Activated T-cell treated with anti-CD3 and anti-CD28 coated beads, Interleukin-2, amount 50 U/mL, for 4 hours (primary cell): ENCODE results near the gene IQGAP2. TPM values are rescaled to one million over a fixed set of nuclear protein-coding genes. Genes with fewer than 3 reads are reported as not detected.

Experiments
- ATAC-seq, 2 donors: fragments of 200-7000 bp; cut with Tn5 transposase; one replicate each; pipeline ENCODE4 v1.10.0; 2021
- DNase-seq: peaks from one replicate; pipeline ENCODE4 v3.0.0-alpha.2; 2020
- H3K27me3 Mint-ChIP-seq: one replicate; pipeline ENCODE4 v1.8.0; 2021; ENCODE audit warnings: low read depth, mixed read lengths
- H3K36me3 Mint-ChIP-seq: one replicate; pipeline ENCODE4 v1.8.0; 2022; ENCODE audit warnings: mixed read lengths; ENCODE audit not compliant: insufficient read depth
- H3K4me1 Mint-ChIP-seq: one replicate; pipeline ENCODE4 v1.8.0; 2021; ENCODE audit warnings: low read depth, mixed read lengths
- H3K4me3 Mint-ChIP-seq: one replicate; pipeline ENCODE4 v1.8.0; 2021; ENCODE audit warnings: mild to moderate bottlenecking, moderate library complexity, mixed read lengths
- H3K9me3 Mint-ChIP-seq: one replicate; pipeline ENCODE4 v1.8.0; 2021; ENCODE audit warnings: mixed read lengths
- total RNA-seq, 3 donors: library from RNA; stranded (reverse); gene quantifications; one replicate each; pipeline ENCODE4 v1.2.1, GENCODE V29; 2021

Gene IQGAP2
- total RNA-seq, 3 donors from 2014 or later = 34.8 to 59.4 (median 38.3) TPM

DNA sequence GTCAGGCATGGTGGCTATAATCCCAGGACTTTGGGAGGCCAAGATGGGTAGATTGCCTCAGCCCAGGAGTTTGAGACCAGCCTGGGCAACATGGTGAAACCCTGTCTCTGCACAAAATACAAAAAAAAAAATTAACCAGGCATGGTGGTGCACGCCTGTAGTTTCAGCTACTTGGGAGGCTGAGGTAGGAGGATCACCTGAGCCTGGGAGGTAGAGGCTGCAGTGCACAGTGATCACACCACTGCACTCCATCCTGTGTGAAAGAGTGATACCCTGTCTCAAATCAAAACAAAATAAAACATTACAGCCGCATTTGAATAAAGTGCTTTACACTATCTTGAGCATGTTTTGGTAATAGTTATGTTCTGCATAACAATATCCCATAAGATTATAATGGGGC, 74.0 kb downstream of the IQGAP2 start:
- H3K36me3 Mint-ChIP-seq = peaks cover 10% of the 10 kb centered on the region
- H3K9me3 Mint-ChIP-seq = no peaks in the 10 kb centered on the region
- H3K4me3 Mint-ChIP-seq = no peak overlapping the region
- DNase-seq (no peak), ATAC-seq (no peak)
- no peaks in the 10 kb centered on the region for H3K27me3 Mint-ChIP-seq
- H3K4me1 Mint-ChIP-seq = peaks cover 73% of the 10 kb centered on the region

DNA sequence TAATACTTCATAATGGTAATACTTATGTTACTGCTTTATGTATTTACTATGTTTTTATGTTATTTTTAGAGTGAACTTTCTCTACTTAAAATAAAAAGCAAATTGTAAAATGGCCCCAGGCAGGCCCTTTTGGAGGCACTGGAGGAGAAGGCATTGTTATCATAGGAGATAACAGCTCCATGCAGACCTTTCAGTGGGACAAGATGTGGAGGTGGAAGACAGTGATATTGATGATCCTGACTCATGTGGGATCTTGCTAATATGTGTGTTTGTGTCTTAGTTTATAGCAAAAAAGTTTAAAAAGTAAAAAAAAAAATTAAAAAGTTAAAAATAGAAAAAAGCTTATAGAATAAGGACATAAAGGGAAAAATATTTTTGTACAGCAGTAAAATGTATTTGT, 74.5 kb downstream of the IQGAP2 start:
- ATAC-seq (no peak), DNase-seq (no peak)
- no peaks in the 10 kb centered on the region for H3K9me3 Mint-ChIP-seq
- no peaks in the 10 kb centered on the region for H3K27me3 Mint-ChIP-seq
- H3K36me3 Mint-ChIP-seq = peaks cover 10% of the 10 kb centered on the region
- peaks cover 73% of the 10 kb centered on the region for H3K4me1 Mint-ChIP-seq
- no peak overlapping the region for H3K4me3 Mint-ChIP-seq

DNA sequence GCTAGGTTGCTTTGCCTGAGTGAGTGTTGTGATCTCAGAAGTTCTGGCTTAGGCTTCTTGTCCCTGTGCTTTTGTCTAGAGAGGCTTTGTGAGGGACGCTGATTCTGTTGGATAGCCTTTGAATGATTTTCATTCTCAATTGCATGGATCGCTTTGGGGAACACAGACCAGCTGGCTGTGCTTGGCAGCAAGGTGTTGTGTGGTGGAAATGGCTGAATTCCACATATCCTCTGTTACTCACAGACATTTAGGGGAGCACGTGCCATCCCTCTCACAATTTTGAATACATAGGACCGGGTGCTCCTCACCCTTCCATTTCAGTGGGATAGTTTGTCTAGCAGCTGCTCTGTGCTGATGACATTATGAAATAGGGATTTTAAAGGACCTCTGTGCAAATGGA, 76.2 kb downstream of the IQGAP2 start:
- Mint-ChIP-seq H3K9me3 (no peaks in the 10 kb centered on the region), H3K36me3 (peaks cover 14% of the 10 kb centered on the region), H3K4me1 (peaks cover 72% of the 10 kb centered on the region), H3K27me3 (no peaks in the 10 kb centered on the region), H3K4me3 (no peak overlapping the region)
- ATAC-seq (no peak), DNase-seq (no peak)

DNA sequence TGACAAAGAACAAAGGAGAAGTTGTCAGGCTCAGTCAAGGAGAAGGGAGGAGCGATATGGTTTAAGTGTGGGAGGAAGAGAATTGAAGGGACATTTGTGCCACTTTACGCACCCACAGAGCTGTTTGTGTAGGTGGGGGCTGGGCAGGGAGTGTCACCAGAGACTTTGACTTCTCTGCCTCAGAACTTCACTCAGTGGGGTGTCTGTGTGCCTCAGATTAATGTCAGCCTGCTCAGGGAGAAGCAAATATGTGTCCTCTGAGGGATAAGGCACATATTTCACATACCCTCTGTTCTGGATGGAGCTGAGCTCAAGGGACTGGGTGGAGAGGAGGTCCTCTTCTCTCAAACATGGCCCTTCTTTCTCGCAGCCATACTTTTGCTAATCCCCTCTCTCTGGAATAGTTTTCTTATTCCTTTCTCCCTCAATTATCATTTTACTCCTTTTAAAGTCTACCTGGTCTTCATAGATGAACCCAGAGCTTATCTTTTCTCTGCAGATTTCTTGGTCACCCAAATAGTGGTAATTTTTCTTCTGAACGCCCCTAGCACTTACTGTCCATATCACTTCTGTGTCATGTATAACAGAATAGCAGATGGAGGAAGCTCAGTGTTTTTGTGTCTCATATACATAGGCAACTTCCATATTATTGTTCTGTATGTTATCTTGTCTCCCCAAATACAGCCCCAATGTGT, 77.0 kb downstream of the IQGAP2 start:
- H3K4me3 Mint-ChIP-seq = no peak overlapping the region
- H3K9me3 Mint-ChIP-seq = no peaks in the 10 kb centered on the region
- ATAC-seq = no peak
- H3K4me1 Mint-ChIP-seq = peaks cover 69% of the 10 kb centered on the region
- peaks cover 14% of the 10 kb centered on the region for H3K36me3 Mint-ChIP-seq
- no peaks in the 10 kb centered on the region for H3K27me3 Mint-ChIP-seq
- no peak for DNase-seq

DNA sequence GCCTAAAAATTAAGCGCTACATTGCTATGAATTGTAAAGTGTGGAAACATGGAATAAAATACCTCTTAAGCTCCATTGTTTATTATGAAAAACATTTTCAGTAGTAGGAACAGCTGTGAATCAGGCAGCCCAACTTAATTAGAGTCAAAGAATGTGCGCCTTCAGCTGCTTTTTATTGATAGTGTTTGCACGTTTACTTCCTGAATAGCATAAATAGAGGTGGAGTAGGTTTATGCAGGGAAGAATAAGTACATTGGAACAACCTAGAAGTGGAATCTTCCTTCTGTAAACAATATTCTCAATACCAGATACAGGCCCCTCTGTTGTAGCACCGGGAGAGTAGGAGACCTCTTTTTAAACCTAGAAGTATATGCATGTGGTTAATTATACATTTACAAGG, 79.9 kb downstream of the IQGAP2 start:
- no peaks in the 10 kb centered on the region for H3K27me3 Mint-ChIP-seq
- peaks cover 54% of the 10 kb centered on the region for H3K4me1 Mint-ChIP-seq
- no peak for DNase-seq
- ATAC-seq = no peak
- no peak overlapping the region for H3K4me3 Mint-ChIP-seq
- H3K9me3 Mint-ChIP-seq = no peaks in the 10 kb centered on the region
- H3K36me3 Mint-ChIP-seq = peaks cover 6% of the 10 kb centered on the region

DNA sequence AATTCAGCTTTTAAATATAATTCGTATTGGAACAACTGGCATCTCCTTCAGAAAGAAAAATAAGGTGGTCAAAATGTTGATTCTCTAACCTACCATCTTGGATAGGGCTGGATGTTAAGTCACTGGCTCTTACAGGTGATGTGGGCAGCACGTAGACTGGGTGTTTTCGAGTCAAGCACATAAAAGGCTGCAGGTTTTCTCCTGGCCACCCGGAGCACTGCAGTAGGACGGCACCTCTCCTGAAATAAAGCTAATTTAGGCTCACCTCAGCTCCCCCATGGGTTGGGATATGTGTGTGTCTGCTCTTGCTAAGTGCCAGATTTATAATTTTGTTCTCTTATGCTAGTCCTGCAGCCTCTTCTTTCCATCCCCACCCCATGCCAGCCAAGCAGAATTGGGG, 80.3 kb downstream of the IQGAP2 start:
- no peak for ATAC-seq

DNA sequence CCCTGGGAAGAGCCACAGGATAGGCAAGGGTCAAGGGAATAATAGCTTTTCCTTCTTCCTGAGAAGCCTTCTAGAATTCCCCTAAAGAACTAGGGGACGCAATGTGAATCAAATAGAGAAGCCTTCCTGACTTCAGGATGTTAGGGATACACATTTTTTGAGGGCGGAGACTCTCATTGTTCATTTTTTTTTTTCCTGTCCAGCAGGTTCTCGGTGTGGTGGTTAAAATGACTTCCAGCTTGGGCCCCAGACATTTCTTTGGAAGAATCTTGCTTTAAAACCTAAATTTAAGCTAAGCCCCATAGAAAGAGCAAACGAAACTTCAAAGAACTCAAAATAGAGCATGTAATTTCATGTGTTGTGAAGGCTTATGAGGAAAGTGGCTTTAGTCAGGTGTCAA, 80.8 kb downstream of the IQGAP2 start:
- Mint-ChIP-seq H3K27me3 (no peaks in the 10 kb centered on the region), H3K9me3 (no peaks in the 10 kb centered on the region), H3K4me3 (no peak overlapping the region), H3K36me3 (peaks cover 8% of the 10 kb centered on the region), H3K4me1 (peaks cover 54% of the 10 kb centered on the region)
- DNase-seq (no peak), ATAC-seq (no peak)

More for the DNA sequence above, 80.3 kb downstream of the IQGAP2 start:
- H3K4me1 Mint-ChIP-seq = peaks cover 56% of the 10 kb centered on the region
- no peaks in the 10 kb centered on the region for H3K27me3 Mint-ChIP-seq
- H3K9me3 Mint-ChIP-seq = no peaks in the 10 kb centered on the region
- DNase-seq = no peak
- peaks cover 8% of the 10 kb centered on the region for H3K36me3 Mint-ChIP-seq
- no peak overlapping the region for H3K4me3 Mint-ChIP-seq

DNA sequence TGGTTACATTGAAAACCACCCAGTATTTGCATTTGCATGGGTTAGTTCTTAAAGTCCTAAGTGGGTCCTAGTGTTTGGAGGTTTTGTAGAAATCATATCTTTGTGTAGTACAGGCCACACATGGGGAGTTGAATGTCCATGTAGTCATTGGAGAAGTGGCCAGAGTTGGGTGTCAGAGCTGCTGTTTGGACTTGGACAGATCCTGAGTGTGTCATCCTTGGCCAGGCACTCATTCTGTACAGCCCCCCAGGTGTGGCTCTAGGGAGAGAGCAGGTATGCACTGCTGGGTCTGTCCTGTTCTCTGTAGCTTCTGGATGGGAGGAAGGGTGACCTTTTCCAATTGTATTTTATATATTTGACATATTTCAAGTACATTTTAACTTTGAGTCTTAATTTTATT, 82.4 kb downstream of the IQGAP2 start:
- Mint-ChIP-seq H3K36me3 (peaks cover 15% of the 10 kb centered on the region), H3K27me3 (no peaks in the 10 kb centered on the region), H3K4me1 (peaks cover 48% of the 10 kb centered on the region), H3K4me3 (no peak overlapping the region), H3K9me3 (no peaks in the 10 kb centered on the region)
- no peak for DNase-seq
- ATAC-seq = no peak

DNA sequence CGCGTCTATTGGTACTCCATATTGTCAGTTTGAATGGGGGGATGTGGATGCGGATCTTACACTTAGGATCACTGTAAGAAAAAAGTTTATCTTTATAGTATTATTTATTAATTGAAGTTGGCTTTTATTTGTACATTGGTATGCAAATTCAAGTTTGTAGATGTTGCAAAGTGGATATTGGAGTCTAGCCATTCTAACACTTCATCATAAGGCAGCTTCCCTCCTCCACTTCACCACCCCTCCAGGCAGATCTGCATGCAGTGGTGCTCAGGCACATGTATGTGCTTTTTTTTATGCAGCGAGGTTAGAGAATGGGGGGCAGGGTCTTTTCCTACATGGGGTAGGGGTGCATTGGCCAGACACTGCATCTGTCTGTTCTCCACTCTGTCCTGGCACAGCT, 84.3 kb downstream of the IQGAP2 start:
- Mint-ChIP-seq H3K27me3 (no peaks in the 10 kb centered on the region), H3K4me3 (no peak overlapping the region), H3K4me1 (peaks cover 57% of the 10 kb centered on the region), H3K9me3 (no peaks in the 10 kb centered on the region), H3K36me3 (peaks cover 18% of the 10 kb centered on the region)
- no peak for ATAC-seq
- DNase-seq = no peak

DNA sequence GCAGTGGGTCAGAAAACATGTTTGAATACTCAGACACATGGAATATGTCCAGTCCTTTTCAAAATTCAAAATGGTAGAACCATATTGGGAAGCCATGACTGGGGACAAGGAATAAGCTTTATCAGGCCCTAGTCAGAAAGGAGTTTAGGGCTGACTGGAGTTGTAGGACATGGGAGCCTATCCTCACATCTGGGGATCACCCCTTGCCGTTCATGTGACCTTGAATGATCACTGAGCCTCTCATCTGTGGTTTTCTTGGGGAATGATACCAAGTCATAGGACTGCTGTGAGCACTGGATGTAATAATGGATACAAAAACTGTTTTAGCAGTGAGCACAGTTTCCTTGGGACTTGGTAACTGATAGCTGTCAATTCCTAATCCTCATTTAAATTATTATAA, 84.7 kb downstream of the IQGAP2 start:
- Mint-ChIP-seq H3K4me1 (peaks cover 57% of the 10 kb centered on the region), H3K27me3 (no peaks in the 10 kb centered on the region), H3K9me3 (no peaks in the 10 kb centered on the region), H3K4me3 (no peak overlapping the region), H3K36me3 (peaks cover 18% of the 10 kb centered on the region)
- no peak for DNase-seq
- no peak for ATAC-seq

DNA sequence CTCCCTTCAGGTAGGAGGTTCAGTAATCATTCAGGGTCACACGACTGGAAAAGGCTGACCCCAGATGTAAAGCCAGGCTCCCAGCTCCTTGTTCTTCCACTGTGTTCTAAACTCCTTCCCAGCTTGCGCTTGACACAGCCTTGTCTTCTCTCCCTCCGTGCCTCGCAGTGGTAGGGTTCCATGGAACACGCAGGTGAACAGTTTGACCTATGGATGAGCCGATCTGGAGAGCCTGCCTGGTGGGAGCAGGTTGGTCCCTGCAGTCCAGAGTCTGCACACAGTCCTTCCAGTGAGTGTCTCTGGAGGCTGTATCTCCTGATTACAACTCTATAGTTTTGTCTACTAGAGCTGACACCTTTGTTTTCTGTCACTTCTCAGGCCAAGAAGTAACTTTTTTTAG, 85.9 kb downstream of the IQGAP2 start:
- Mint-ChIP-seq H3K27me3 (no peaks in the 10 kb centered on the region), H3K36me3 (peaks cover 15% of the 10 kb centered on the region), H3K9me3 (no peaks in the 10 kb centered on the region), H3K4me3 (no peak overlapping the region), H3K4me1 (peaks cover 52% of the 10 kb centered on the region)
- ATAC-seq (no peak), DNase-seq (no peak)

DNA sequence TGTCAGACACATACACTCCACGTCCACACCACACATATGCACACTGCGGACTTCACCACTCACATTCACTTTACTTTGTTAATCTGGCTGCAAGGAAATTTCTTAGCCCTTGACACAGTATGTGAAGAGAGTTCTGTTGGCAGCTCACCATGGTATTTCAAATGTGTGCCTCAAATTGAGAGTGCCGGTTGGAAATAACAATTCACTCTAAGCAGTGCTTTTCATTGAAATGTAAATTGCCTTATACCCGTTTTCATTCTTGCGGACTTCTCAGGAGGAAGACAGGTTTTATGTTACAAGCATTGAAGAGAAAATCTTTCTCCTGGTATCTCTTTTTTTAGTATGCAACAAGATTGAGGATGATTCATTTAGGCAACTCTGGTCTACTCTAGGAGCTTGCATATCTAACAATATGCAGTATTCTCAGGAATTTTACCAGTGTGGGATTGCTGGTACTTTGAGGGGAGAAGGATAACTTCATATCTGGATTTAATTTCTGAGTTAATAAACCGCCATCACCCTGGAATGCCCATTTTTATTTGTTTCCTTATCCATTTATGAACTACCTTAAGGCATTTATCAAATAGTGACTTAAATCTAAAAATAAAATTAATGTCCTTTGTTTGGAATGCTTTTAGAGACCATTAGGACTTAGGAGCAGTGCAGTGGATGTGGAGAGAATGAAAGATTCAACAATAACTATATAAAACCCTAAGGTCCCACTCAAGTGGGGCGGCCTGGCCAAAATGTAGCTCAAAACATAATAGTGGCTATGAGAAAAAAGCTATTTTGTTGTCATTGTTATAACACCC, 87.0 kb downstream of the IQGAP2 start:
- no peak for DNase-seq
- Mint-ChIP-seq H3K9me3 (no peaks in the 10 kb centered on the region), H3K4me1 (peaks cover 48% of the 10 kb centered on the region), H3K27me3 (no peaks in the 10 kb centered on the region), H3K36me3 (peaks cover 16% of the 10 kb centered on the region), H3K4me3 (no peak overlapping the region)
- ATAC-seq = no peak

DNA sequence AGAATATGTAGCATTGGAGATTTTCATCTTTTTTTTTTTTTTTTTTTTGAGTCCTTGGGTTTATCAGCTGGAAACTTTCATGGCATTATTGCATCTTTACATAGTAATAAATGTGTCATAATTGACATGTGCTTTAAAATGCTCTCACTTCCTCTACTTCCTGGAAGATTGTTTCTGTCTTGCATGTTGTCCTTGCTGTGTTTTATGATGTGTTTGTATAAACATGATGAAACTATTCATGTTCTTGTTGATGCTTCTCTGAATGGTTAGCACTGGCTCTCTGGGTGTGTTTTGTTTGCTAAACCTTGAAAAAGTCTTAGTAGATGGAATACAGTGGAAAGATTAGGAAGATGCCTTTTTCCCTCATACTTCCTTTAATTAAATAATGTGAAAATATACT, 87.9 kb downstream of the IQGAP2 start:
- H3K9me3 Mint-ChIP-seq = no peaks in the 10 kb centered on the region
- ATAC-seq = no peak
- peaks cover 20% of the 10 kb centered on the region for H3K36me3 Mint-ChIP-seq
- no peak overlapping the region for H3K4me3 Mint-ChIP-seq
- DNase-seq = no peak
- H3K4me1 Mint-ChIP-seq = peaks cover 50% of the 10 kb centered on the region
- H3K27me3 Mint-ChIP-seq = no peaks in the 10 kb centered on the region

DNA sequence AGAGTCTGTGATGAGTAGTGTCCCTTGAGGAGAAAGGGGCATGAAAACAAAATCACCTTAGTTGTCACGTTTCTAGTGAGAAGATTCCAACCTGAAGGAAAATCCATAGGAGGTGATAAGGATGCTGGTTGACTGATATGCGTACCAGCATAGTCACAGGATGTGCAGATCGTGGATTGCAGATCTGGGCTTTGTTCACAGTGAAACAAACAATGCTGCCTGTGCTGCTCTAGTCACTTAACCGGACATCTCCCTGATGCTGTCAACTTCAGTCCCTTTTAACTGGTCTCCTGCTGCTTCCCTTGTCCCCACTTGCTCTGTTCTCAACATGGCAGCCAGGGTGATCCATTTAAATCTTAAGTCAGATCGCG, 89.7 kb downstream of the IQGAP2 start:
- Mint-ChIP-seq H3K4me1 (peaks cover 61% of the 10 kb centered on the region), H3K36me3 (peaks cover 22% of the 10 kb centered on the region), H3K27me3 (no peaks in the 10 kb centered on the region), H3K9me3 (no peaks in the 10 kb centered on the region), H3K4me3 (no peak overlapping the region)
- DNase-seq = no peak
- no peak for ATAC-seq

DNA sequence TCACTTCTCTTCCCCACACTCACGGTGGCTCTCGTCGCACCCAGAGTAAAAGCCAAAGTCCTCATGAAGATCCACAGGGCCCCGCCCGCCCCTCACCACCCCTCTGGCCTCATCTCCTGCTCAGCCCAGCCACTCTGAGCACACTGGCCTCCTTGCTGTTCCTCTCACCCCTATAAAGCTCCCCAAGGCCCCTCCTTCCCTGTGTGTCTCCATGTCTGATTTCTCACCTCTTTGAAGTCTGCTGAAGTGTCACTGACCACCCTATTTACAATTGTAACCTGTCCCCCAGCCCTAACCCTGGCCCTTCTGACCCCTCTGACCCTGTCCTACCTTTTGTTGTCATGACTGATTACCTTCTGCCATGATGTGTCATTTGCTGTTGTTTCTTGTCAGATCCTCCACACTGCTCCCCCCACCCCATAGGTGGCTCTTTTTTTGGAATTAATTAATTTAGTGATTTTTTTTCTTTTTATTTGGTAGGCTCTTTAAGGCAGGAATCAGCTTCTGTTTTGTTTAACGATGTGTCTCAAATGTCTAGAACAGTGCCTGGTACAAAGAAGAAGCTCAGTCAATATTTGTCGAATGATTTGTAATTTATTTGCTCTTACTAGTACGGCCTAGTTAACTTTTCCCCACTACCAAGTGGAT, 90.2 kb downstream of the IQGAP2 start:
- no peak for ATAC-seq
- H3K4me1 Mint-ChIP-seq = peaks cover 66% of the 10 kb centered on the region

More for the DNA sequence above, 90.2 kb downstream of the IQGAP2 start:
- H3K36me3 Mint-ChIP-seq = peaks cover 22% of the 10 kb centered on the region
- H3K9me3 Mint-ChIP-seq = no peaks in the 10 kb centered on the region
- no peak for DNase-seq
- H3K4me3 Mint-ChIP-seq = no peak overlapping the region
- H3K27me3 Mint-ChIP-seq = no peaks in the 10 kb centered on the region
